ENCODE data around the gene RECQL5.
A peak's percentile ranks its signal among the peaks of the same experiment; 100 is the strongest.

DNA sequence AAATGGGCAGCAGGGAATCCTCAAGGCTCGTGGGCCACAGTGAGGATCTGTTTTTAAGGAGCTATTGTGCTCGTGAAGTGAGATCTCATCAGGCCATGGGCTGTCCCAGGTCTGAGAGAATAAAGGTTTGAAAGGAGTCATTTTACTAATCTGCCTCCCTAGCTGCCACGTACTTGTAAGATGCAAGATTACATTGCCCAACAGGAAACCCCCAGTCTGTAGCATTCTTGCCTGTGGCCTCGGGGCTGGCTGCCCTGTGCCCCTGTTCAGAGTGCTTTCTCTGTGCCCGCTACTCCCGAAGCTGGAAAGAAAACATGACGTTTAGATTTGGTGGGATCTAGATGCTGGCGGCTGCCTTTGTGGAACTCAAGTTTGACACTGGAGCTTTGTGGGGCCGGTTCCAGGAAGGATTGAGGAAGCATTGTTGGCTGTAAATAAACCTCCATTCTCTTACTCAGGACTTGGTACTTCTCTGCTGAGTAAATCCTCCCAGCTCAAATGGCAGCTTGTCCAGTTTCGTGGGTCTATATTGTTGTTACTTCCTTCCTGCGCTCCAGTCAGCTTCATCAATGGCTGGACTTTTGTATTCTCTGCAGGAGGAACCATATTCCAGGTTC is 21.4 kb upstream of the RECQL5 start:
- TF ChIP-seq, protein P1, sequence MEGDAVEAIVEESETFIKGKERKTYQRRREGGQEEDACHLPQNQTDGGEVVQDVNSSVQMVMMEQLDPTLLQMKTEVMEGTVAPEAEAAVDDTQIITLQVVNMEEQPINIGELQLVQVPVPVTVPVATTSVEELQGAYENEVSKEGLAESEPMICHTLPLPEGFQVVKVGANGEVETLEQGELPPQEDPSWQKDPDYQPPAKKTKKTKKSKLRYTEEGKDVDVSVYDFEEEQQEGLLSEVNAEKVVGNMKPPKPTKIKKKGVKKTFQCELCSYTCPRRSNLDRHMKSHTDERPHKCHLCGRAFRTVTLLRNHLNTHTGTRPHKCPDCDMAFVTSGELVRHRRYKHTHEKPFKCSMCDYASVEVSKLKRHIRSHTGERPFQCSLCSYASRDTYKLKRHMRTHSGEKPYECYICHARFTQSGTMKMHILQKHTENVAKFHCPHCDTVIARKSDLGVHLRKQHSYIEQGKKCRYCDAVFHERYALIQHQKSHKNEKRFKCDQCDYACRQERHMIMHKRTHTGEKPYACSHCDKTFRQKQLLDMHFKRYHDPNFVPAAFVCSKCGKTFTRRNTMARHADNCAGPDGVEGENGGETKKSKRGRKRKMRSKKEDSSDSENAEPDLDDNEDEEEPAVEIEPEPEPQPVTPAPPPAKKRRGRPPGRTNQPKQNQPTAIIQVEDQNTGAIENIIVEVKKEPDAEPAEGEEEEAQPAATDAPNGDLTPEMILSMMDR (IDR thresholded peaks at IDR 0.05), result no peak
- peak in 1 of 2 donors; percentile 78 for TF ChIP-seq EP300 (IDR thresholded peaks at IDR 0.05)
- TF ChIP-seq POLR2A (IDR thresholded peaks at IDR 0.05), result no peak

Data from tibial nerve (tissue), 4 donors.